Lower lobe of right lung (tissue), 2 donors: ENCODE measurements around the gene LOC128125822.

Experiments used
- ATAC-seq, 2 donors: fragments of 200-7000 bp; cut with Tn5 transposase; one replicate each; pipeline ENCODE4 v1.9.1; 2020 to 2022; ENCODE audit warnings: mild to moderate bottlenecking in 2 of 2, moderate library complexity in 2 of 2
- DNase-seq: peaks from one replicate; pipeline ENCODE4 v3.0.0-alpha.2; 2020
- H3K27ac ChIP-seq: fragments of 200-600 bp; one replicate; pipeline ENCODE4 v1.8.0; 2022
- H3K27me3 ChIP-seq: fragments of 200-600 bp; one replicate; pipeline ENCODE4 v1.8.0; 2022; ENCODE audit warnings: low read depth
- H3K36me3 ChIP-seq: fragments of 200-600 bp; one replicate; pipeline ENCODE4 v1.8.0; 2022; ENCODE audit warnings: mild to moderate bottlenecking
- H3K4me1 ChIP-seq: fragments of 200-600 bp; one replicate; pipeline ENCODE4 v1.8.0; 2022
- H3K4me3 ChIP-seq: fragments of 200-600 bp; one replicate; pipeline ENCODE4 v1.8.0; 2022; ENCODE audit warnings: mild to moderate bottlenecking
- H3K9me3 ChIP-seq: fragments of 200-600 bp; one replicate; pipeline ENCODE4 v1.8.0; 2022
- CTCF ChIP-seq: fragments of 200-600 bp; IDR thresholded peaks from one replicate; pipeline ENCODE4 v1.8.0; 2022; ENCODE audit warnings: antibody characterized with exemption, mild to moderate bottlenecking
- intact Hi-C: fragments of 100-400 bp; cut with DNase I; formaldehyde crosslinking; loops from one replicate; pipeline ENCODE4 v1.11.0; 2022
- donor health status: DM: no; HTN: yes; CAD: no; lungs with severe emphysema.

LOC128125822 gene

GRCh38 chr6:63565058-63565726 lies 7.1 kb upstream of the LOC128125822 start:
- TF ChIP-seq CTCF: no peak
- Histone ChIP-seq H3K36me3 (no peaks in the 10 kb centered on the region), H3K27me3 (no peaks in the 10 kb centered on the region), H3K27ac (no peak overlapping the region), H3K4me3 (no peak overlapping the region), H3K4me1 (no peaks in the 10 kb centered on the region), H3K9me3 (no peaks in the 10 kb centered on the region)
- no peak for DNase-seq
- intact Hi-C loops: no loop called here
- ATAC-seq: no peak

- Histone ChIP-seq H3K4me3 (no peak overlapping the region), H3K9me3 (no peaks in the 10 kb centered on the region), H3K36me3 (no peaks in the 10 kb centered on the region), H3K27ac (no peak overlapping the region), H3K4me1 (no peaks in the 10 kb centered on the region), H3K27me3 (no peaks in the 10 kb centered on the region)
- intact Hi-C loops: no loop called here
- ATAC-seq (no peak), DNase-seq (no peak)
- no peak for TF ChIP-seq CTCF
These were observed 6.3 kb upstream of the LOC128125822 start for GRCh38 chr6:63565727-63566596.

- DNase-seq (no peak), ATAC-seq (peak in 1 of 2 donors; percentile 17)
- Histone ChIP-seq H3K4me3 (no peak overlapping the region), H3K27ac (no peak overlapping the region), H3K27me3 (no peaks in the 10 kb centered on the region), H3K36me3 (no peaks in the 10 kb centered on the region), H3K4me1 (peaks cover 10% of the 10 kb centered on the region), H3K9me3 (no peaks in the 10 kb centered on the region)
- intact Hi-C loops: no loop called here
- no peak for TF ChIP-seq CTCF
These were observed 4.3 kb upstream of the LOC128125822 start for GRCh38 chr6:63567966-63568365.

GRCh38 chr6:63571361-63572043 lies 778 bp upstream of the LOC128125822 start:
- ATAC-seq (peak; percentile 63 to 75), DNase-seq (peak; percentile 76)
- Histone ChIP-seq H3K9me3 (no peaks in the 10 kb centered on the region), H3K4me3 (peak overlapping the region; percentile 90), H3K27ac (peak overlapping the region; percentile 100), H3K36me3 (peaks cover 3% of the 10 kb centered on the region), H3K4me1 (peaks cover 33% of the 10 kb centered on the region), H3K27me3 (no peaks in the 10 kb centered on the region)
- intact Hi-C loops: no loop called here
- no peak for TF ChIP-seq CTCF

- Histone ChIP-seq H3K4me1 (peaks cover 45% of the 10 kb centered on the region), H3K4me3 (peak overlapping the region; percentile 90), H3K27me3 (no peaks in the 10 kb centered on the region), H3K27ac (peak overlapping the region; percentile 100), H3K9me3 (no peaks in the 10 kb centered on the region), H3K36me3 (peaks cover 15% of the 10 kb centered on the region)
- no peak for DNase-seq
- intact Hi-C loops: no loop called here
- no peak for TF ChIP-seq CTCF
- ATAC-seq: peak; percentile 5 to 8
These were observed 431 bp downstream of the LOC128125822 start for GRCh38 chr6:63572747-63573075.
